K562 (cell line): ENCODE results near the gene CTSH. TPM values are rescaled to one million over a fixed set of nuclear protein-coding genes. Genes with fewer than 3 reads are reported as not detected.

Experiments used
- NFIX ChIP-seq: fragments of 250-450 bp; sonication (Bioruptor Pico); IDR thresholded peaks from 2 replicates; pipeline ENCODE4 v1.4.0; 2020; ENCODE audit warnings: low read depth, mild to moderate bottlenecking, moderate library complexity
- NONO ChIP-seq, 2 experiments: fragments of 200-400 bp in 1 of 2; fragments of 450-650 bp in 1 of 2; formaldehyde crosslinking in 1 of 2; IDR thresholded peaks; 2 replicates each; pipeline ENCODE4 v1.6.1; 2017; ENCODE audit warnings: low read depth in 2 of 2, mild to moderate bottlenecking in 2 of 2, moderate library complexity in 2 of 2, low read length in 1 of 2
- polyA plus RNA-seq, 8 experiments: library from polyadenylated mRNA; depleted of rRNA in 4 of 8; stranded (reverse) in 5 of 8; unstranded in 3 of 8; fragments of >200 nt; fragmentation: Nextera tagmentation in 2 of 8; fragmentation: Illumina TruSeq in 1 of 8; extraction: Ambion mirVana in 2 of 8; extraction: Trizol in 1 of 8; gene quantifications; 2 replicates each; pipeline versions ENCODE4 v1.2.1 to v1.2.3, GENCODE V29; 2011 to 2014; ENCODE audit warnings: inconsistent platforms in 1 of 8, missing spikeins in 1 of 8
- total RNA-seq, 7 experiments: library from RNA; depleted of rRNA in 6 of 7; stranded (reverse); fragments of >200 nt in 6 of 7; fragmentation: Illumina TruSeq in 2 of 7; extraction: Trizol in 2 of 7; gene quantifications; 2 replicates each; pipeline versions ENCODE4 v1.2.1 to v1.2.3, GENCODE V29; 2011 to 2021; ENCODE audit warnings: low replicate concordance in 1 of 7
- TF ChIP-seq, protein P1 (sequence below): sonication (generic); formaldehyde crosslinking; IDR thresholded peaks from 2 replicates; pipeline ENCODE4 v1.8.0; 2023; ENCODE audit warnings: mild to moderate bottlenecking, missing genetic modification reagents
- TF ChIP-seq, protein P2 (sequence below): sonication (generic); formaldehyde crosslinking; IDR thresholded peaks from 2 replicates; pipeline ENCODE4 v1.8.1; 2023; ENCODE audit warnings: mild to moderate bottlenecking, missing genetic modification reagents

CTSH gene
- total and polyA plus RNA-seq, 9 of the 15 experiments (the other 6 are each of a cell fraction or from before 2014, with no cell fraction given): 15.0 to 462 (median 173) TPM

DNA sequence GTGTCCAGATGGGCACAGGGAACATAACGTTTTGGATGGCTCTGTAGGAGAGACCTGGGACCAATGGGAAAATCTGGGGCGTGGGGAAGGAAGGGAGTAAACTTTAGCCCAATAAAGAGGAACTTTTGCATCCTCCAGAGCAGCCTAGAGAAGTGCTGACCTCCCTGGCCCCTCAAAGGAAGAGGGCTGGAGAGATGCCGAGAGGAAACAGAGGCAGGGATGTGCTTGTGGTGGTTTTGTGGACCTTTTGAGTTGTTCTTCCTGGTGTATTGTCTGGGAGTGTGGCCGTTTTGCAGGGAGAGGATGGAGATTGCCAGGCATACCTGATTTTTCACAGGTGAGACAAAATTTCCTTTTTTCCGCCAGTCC is 10.2 kb downstream of the CTSH start (continued):
- TF ChIP-seq, protein P1, sequence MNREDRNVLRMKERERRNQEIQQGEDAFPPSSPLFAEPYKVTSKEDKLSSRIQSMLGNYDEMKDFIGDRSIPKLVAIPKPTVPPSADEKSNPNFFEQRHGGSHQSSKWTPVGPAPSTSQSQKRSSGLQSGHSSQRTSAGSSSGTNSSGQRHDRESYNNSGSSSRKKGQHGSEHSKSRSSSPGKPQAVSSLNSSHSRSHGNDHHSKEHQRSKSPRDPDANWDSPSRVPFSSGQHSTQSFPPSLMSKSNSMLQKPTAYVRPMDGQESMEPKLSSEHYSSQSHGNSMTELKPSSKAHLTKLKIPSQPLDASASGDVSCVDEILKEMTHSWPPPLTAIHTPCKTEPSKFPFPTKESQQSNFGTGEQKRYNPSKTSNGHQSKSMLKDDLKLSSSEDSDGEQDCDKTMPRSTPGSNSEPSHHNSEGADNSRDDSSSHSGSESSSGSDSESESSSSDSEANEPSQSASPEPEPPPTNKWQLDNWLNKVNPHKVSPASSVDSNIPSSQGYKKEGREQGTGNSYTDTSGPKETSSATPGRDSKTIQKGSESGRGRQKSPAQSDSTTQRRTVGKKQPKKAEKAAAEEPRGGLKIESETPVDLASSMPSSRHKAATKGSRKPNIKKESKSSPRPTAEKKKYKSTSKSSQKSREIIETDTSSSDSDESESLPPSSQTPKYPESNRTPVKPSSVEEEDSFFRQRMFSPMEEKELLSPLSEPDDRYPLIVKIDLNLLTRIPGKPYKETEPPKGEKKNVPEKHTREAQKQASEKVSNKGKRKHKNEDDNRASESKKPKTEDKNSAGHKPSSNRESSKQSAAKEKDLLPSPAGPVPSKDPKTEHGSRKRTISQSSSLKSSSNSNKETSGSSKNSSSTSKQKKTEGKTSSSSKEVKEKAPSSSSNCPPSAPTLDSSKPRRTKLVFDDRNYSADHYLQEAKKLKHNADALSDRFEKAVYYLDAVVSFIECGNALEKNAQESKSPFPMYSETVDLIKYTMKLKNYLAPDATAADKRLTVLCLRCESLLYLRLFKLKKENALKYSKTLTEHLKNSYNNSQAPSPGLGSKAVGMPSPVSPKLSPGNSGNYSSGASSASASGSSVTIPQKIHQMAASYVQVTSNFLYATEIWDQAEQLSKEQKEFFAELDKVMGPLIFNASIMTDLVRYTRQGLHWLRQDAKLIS (CRISPR knock-in tag): no peak
- TF ChIP-seq, protein P2, sequence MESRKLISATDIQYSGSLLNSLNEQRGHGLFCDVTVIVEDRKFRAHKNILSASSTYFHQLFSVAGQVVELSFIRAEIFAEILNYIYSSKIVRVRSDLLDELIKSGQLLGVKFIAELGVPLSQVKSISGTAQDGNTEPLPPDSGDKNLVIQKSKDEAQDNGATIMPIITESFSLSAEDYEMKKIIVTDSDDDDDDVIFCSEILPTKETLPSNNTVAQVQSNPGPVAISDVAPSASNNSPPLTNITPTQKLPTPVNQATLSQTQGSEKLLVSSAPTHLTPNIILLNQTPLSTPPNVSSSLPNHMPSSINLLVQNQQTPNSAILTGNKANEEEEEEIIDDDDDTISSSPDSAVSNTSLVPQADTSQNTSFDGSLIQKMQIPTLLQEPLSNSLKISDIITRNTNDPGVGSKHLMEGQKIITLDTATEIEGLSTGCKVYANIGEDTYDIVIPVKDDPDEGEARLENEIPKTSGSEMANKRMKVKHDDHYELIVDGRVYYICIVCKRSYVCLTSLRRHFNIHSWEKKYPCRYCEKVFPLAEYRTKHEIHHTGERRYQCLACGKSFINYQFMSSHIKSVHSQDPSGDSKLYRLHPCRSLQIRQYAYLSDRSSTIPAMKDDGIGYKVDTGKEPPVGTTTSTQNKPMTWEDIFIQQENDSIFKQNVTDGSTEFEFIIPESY: no peak
- TF ChIP-seq NONO (IDR thresholded peaks at IDR 0.05; ENCODE audit: low read depth in 2 of 2, low read length in 1 of 2) (no peak), NFIX (CRISPR knock-in tag) (no peak)
